K562 (cell line): Measurements from ENCODE around the gene MRPS18B. TPM values are rescaled to one million over a fixed set of nuclear protein-coding genes. Genes with fewer than 3 reads are reported as not detected.

ENCODE experiments used
- E2F1 ChIP-seq: sonication (generic); formaldehyde crosslinking; IDR thresholded peaks from 2 replicates; pipeline ENCODE4 v1.8.1; 2023; ENCODE audit warnings: mild to moderate bottlenecking, missing genetic modification reagents, moderate library complexity
- HDAC1 ChIP-seq, 2 experiments: fragments of 450-650 bp; IDR thresholded peaks; 2 replicates each; pipeline ENCODE4 v1.6.1; 2016 to 2017; ENCODE audit warnings: inconsistent platforms in 1 of 2, mild to moderate bottlenecking in 1 of 2, moderate library complexity in 1 of 2
- ID3 ChIP-seq, 2 experiments: fragments of 250-450 bp in 1 of 2; fragments of 450-650 bp in 1 of 2; sonication (Bioruptor Pico) in 1 of 2; IDR thresholded peaks; 2 replicates each; pipeline versions ENCODE4 v1.6.1 to v1.8.0; 2016 to 2021; ENCODE audit warnings: mild to moderate bottlenecking in 2 of 2, moderate library complexity in 2 of 2, missing compliant biosample characterization in 1 of 2, missing genetic modification characterization in 1 of 2
- KHSRP ChIP-seq: fragments of 450-650 bp; IDR thresholded peaks from 2 replicates; pipeline ENCODE4 v1.6.1; 2017
- MECOM ChIP-seq: fragments of 250-450 bp; sonication (Bioruptor Pico); IDR thresholded peaks from 2 replicates; pipeline ENCODE4 v1.8.0; 2022; ENCODE audit warnings: inconsistent platforms
- MGA ChIP-seq: fragments of 450-650 bp; IDR thresholded peaks from 2 replicates; pipeline ENCODE4 v1.6.1; 2016; ENCODE audit warnings: mild to moderate bottlenecking, moderate library complexity
- NCOA1 ChIP-seq: fragments of 450-650 bp; IDR thresholded peaks from 2 replicates; pipeline ENCODE4 v1.6.1; 2016; ENCODE audit warnings: low read depth
- PTTG1 ChIP-seq: fragments of 450-650 bp; IDR thresholded peaks from 2 replicates; pipeline ENCODE4 v1.6.1; 2016; ENCODE audit warnings: low read depth, mild to moderate bottlenecking, missing genetic modification characterization, missing compliant biosample characterization
- THAP7 ChIP-seq: fragments of 250-450 bp; sonication (Bioruptor Pico); IDR thresholded peaks from 2 replicates; pipeline ENCODE4 v1.5.0; 2021
- USF2 ChIP-seq: sonication (generic); formaldehyde crosslinking; IDR thresholded peaks from 2 replicates; pipeline ENCODE4 v1.5.0; 2020; ENCODE audit warnings: missing genetic modification reagents
- ZNF785 ChIP-seq: fragments of 250-450 bp; sonication (Bioruptor Pico); IDR thresholded peaks from 2 replicates; pipeline ENCODE4 v1.4.0; 2020; ENCODE audit warnings: mild to moderate bottlenecking
- polyA plus RNA-seq, 8 experiments: library from polyadenylated mRNA; depleted of rRNA in 4 of 8; stranded (reverse) in 5 of 8; unstranded in 3 of 8; fragments of >200 nt; fragmentation: Nextera tagmentation in 2 of 8; fragmentation: Illumina TruSeq in 1 of 8; extraction: Ambion mirVana in 2 of 8; extraction: Trizol in 1 of 8; gene quantifications; 2 replicates each; pipeline versions ENCODE4 v1.2.1 to v1.2.3, GENCODE V29; 2011 to 2014; ENCODE audit warnings: inconsistent platforms in 1 of 8, missing spikeins in 1 of 8
- total RNA-seq, 7 experiments: library from RNA; depleted of rRNA in 6 of 7; stranded (reverse); fragments of >200 nt in 6 of 7; fragmentation: Illumina TruSeq in 2 of 7; extraction: Trizol in 2 of 7; gene quantifications; 2 replicates each; pipeline versions ENCODE4 v1.2.1 to v1.2.3, GENCODE V29; 2011 to 2021; ENCODE audit warnings: low replicate concordance in 1 of 7

The MRPS18B gene
- total and polyA plus RNA-seq, 9 of the 15 experiments (the other 6 are each of a cell fraction or from before 2014, with no cell fraction given) = 132 to 383 (median 178) TPM

GRCh38 chr6:30645989-30646388 lies 28.3 kb downstream of the MRPS18B start (continued):
- TF ChIP-seq ID3 (CRISPR knock-in tag; IDR thresholded peaks at IDR 0.05) = no peak
- no peak for TF ChIP-seq ID3 (tag; IDR thresholded peaks at IDR 0.05)
- TF ChIP-seq MECOM = no peak
- no peak for TF ChIP-seq NCOA1
- no peak for TF ChIP-seq MGA
- no peak for TF ChIP-seq HDAC1 (IDR thresholded peaks at IDR 0.05)
- no peak for TF ChIP-seq KHSRP
- TF ChIP-seq USF2 = no peak
- no peak for TF ChIP-seq THAP7 (CRISPR knock-in tag)
- TF ChIP-seq E2F1 (CRISPR knock-in tag) = no peak
- TF ChIP-seq ZNF785 = no peak
- no peak for TF ChIP-seq PTTG1 (tag)
